T-helper 2 cell (primary cell): ENCODE measurements around the gene NDUFAF8.
A peak's percentile ranks its signal among the peaks of the same experiment; 100 is the strongest.

Experiments
- DNase-seq, 5 experiments: peaks; one replicate each; pipeline versions ENCODE4 v3.0.0 to v3.0.0-alpha.2; 2012 to 2022

The NDUFAF8 gene

GRCh38 chr17:81277946-81278693, 39.0 kb downstream of the NDUFAF8 start:
- no peak for DNase-seq

- no peak for DNase-seq
Observed at GRCh38 chr17:81278831-81279230, 39.7 kb downstream of the NDUFAF8 start.

GRCh38 chr17:81279278-81280275, 40.5 kb downstream of the NDUFAF8 start:
- no peak for DNase-seq

GRCh38 chr17:81280571-81280970, 41.5 kb downstream of the NDUFAF8 start:
- no peak for DNase-seq

- no peak for DNase-seq
Observed at GRCh38 chr17:81282141-81282540, 43.0 kb downstream of the NDUFAF8 start.

GRCh38 chr17:81282876-81283275, 43.8 kb downstream of the NDUFAF8 start:
- DNase-seq: no peak

- DNase-seq: peak in 4 of 5 experiments; percentile 38 to 77 (median 48)
Observed at GRCh38 chr17:81285179-81285878, 46.2 kb downstream of the NDUFAF8 start.

GRCh38 chr17:81285894-81286293, 46.8 kb downstream of the NDUFAF8 start:
- DNase-seq: no peak

GRCh38 chr17:81286491-81287145, 47.5 kb downstream of the NDUFAF8 start:
- no peak for DNase-seq

GRCh38 chr17:81287152-81287551, 48.0 kb downstream of the NDUFAF8 start:
- DNase-seq: no peak

- DNase-seq: peak in 1 of 5 experiments; percentile 39
Observed at GRCh38 chr17:81287741-81288430, 48.8 kb downstream of the NDUFAF8 start.

GRCh38 chr17:81288715-81289114, 49.6 kb downstream of the NDUFAF8 start:
- DNase-seq: no peak

GRCh38 chr17:81289627-81290026, 50.5 kb downstream of the NDUFAF8 start:
- DNase-seq: no peak

GRCh38 chr17:81290230-81290629, 51.1 kb downstream of the NDUFAF8 start:
- no peak for DNase-seq
